ENCODE measurements around the gene NDUFA13. TPM values are rescaled to one million over a fixed set of nuclear protein-coding genes. Genes with fewer than 3 reads are reported as not detected.
A peak's percentile ranks its signal among the peaks of the same experiment; 100 is the strongest.

NDUFA13 gene
- total RNA-seq, 2 experiments from 2014 or later = 314 to 363 TPM

DNA sequence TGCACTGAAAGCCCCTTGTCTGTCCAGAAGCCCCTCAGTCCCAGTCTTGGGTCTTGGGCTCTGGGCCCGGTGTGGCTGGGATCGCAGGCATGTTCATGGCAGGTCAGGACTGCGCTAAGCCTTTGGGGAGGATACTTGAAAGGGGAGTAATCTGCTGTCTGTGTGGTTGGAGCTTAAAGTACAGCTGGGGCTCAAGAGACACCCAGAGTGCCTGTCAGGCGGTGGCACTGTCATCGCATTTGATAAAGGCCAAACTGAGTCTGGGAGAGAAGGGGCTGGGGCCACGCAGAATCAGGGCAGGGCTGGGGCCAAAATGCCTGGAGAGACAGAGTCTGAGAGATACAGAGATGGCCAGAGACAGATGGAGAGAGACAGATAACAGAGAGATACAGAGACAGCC lies 17.8 kb downstream of the NDUFA13 start:
- Mint-ChIP-seq H3K4me3 (no peak overlapping the region), H3K4me1 (peaks cover 24% of the 10 kb centered on the region), H3K9me3 (no peaks in the 10 kb centered on the region), H3K27ac (peak overlapping the region; percentile 20), H3K27me3 (peaks cover 12% of the 10 kb centered on the region), H3K36me3 (ENCODE audit: low read depth) (peaks cover 9% of the 10 kb centered on the region)
- CTCF ChIA-PET = interaction anchor here (2.7 to 3.1 kb wide), 2 partner anchors 21 to 127 kb away, joined by 9 to 19 read pairs; no protein-coding TSS in a partner anchor
- no peak for DNase-seq
- POLR2A ChIA-PET = no interaction called here

DNA sequence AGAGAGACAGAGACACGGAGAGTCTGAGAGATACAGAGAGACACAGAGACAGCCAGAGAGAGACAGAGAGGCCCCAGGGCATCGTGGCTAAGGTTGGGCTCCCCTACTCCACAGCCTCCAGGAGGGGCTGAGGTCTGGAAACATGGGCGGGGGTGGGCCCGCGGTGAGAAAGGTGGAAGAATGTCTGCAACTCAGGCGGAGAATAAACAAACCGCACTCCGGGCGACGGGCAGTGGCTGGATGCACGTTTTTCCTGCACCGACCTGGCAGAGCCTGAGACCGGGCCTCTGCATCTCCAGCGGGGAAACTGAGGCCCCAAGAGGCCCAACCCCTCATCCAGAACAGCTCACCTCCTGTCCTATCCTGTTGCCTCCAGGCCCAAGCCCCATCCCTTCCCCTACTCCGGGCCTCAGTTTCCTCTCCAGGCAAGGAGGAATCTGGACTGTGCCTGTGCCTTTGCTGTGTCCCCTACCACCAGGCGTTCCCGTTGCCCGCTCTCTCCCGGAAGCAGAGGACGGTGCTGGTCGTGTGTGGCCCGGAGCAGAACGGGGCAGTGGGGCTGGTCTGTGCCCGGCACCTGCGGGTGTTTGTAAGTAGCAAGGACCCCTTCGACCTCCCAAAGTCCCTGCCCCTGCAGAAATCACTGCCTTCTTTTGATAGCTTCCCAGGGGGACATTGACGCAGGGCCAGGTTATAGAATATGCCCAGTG lies 18.7 kb downstream of the NDUFA13 start:
- H3K4me1 Mint-ChIP-seq = peaks cover 27% of the 10 kb centered on the region
- peaks cover 7% of the 10 kb centered on the region for H3K36me3 Mint-ChIP-seq (ENCODE audit: low read depth)
- no peak overlapping the region for H3K4me3 Mint-ChIP-seq
- ChIA-PET POLR2A (no interaction called here), CTCF (interaction anchor here (1.4 kb wide), 1 partner anchor 109 kb away, joined by 4 read pairs; the partner anchor contains the start of gene GMIP)
- peaks cover 20% of the 10 kb centered on the region for H3K27me3 Mint-ChIP-seq
- no peaks in the 10 kb centered on the region for H3K9me3 Mint-ChIP-seq
- DNase-seq = no peak
- H3K27ac Mint-ChIP-seq = no peak overlapping the region

- Mint-ChIP-seq H3K27ac (no peak overlapping the region), H3K9me3 (no peaks in the 10 kb centered on the region), H3K4me1 (peaks cover 29% of the 10 kb centered on the region), H3K4me3 (no peak overlapping the region), H3K27me3 (peaks cover 21% of the 10 kb centered on the region), H3K36me3 (ENCODE audit: low read depth) (peaks cover 7% of the 10 kb centered on the region)
- ChIA-PET CTCF (interaction anchor here (1.4 kb wide), 1 partner anchor 108 kb away, joined by 4 read pairs; the partner anchor contains the start of gene GMIP), POLR2A (no interaction called here)
- no peak for DNase-seq
Measured at GRCh38 chr19:19535311-19536191, 19.5 kb downstream of the NDUFA13 start.

DNA sequence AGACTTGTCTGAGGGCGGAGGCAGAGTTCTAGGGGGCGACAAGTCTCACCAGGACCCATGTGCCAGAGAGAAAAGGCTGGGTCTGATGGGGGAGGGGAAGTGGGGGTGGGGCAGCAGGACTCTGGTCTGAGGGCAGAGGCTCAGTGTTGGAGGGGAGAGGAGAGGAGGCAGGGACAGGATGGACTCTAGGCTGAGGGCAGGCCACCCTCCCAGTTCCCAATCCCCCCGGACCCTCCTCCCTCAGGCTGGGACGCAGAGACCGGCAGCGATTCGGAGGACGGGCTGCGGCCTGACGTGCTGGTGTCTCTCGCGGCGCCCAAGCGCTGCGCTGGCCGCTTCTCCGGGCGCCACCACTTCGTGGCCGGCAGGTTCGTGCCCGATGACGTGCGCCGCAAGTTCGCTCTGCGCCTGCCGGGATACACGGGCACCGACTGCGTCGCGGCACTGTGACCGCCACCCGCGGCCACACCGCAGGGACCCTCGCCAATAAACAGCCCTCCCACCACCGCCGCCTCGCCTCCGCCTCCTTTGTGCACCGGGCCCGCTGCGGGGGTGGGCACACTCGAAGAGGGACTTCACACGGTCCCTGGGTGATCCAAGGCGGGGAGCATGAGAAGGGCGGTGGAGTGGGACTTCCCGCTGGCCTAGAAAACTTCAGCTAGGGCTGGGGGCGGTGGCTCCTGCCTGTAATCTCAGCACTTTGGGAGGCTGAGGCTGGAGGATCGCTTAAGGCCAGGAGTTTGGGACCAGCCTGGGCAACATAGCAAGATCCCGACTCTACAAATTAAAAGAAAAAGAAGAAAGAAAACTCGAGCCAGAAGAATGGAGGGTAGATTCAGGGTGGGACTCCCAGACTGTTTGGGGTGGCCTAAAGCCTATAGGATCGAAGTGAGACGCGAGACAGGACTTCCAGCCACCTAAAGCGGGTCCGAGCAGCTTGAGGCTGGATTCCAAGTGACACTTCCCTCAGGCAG lies 21.3 kb downstream of the NDUFA13 start:
- Mint-ChIP-seq H3K4me3 (no peak overlapping the region), H3K27me3 (peaks cover 24% of the 10 kb centered on the region), H3K9me3 (no peaks in the 10 kb centered on the region), H3K27ac (peak overlapping the region; percentile 31), H3K36me3 (ENCODE audit: low read depth) (peaks cover 4% of the 10 kb centered on the region), H3K4me1 (peaks cover 37% of the 10 kb centered on the region)
- ChIA-PET CTCF (interaction anchor here (0.6 kb wide), 1 partner anchor 152 kb away, joined by 3 read pairs; no protein-coding TSS in a partner anchor), POLR2A (no interaction called here)
- no peak for DNase-seq

- no peak for DNase-seq
- ChIA-PET POLR2A (no interaction called here), CTCF (interaction anchor here (0.6 to 1.1 kb wide), 3 partner anchors 9 to 153 kb away, joined by 3 read pairs; no protein-coding TSS in a partner anchor)
- peaks cover 24% of the 10 kb centered on the region for H3K27me3 Mint-ChIP-seq
- H3K9me3 Mint-ChIP-seq = no peaks in the 10 kb centered on the region
- peaks cover 37% of the 10 kb centered on the region for H3K4me1 Mint-ChIP-seq
- no peak within 1 kb of the TSS for H3K4me3 Mint-ChIP-seq
- peaks cover 4% of the 10 kb centered on the region for H3K36me3 Mint-ChIP-seq (ENCODE audit: low read depth)
- H3K27ac Mint-ChIP-seq = peak within 1 kb of the TSS; percentile 31
Measured at GRCh38 chr19:19538061-19538784, 22.2 kb downstream of the NDUFA13 start, which contains the start of gene CILP2. Gene CILP2 (plus strand): TSS chr19:19538265. CDS start chr19:19538350, 85 bp downstream.

- Mint-ChIP-seq H3K27me3 (peaks cover 24% of the 10 kb centered on the region), H3K4me3 (no peak overlapping the region), H3K4me1 (peaks cover 34% of the 10 kb centered on the region), H3K9me3 (no peaks in the 10 kb centered on the region), H3K36me3 (ENCODE audit: low read depth) (peaks cover 4% of the 10 kb centered on the region), H3K27ac (no peak overlapping the region)
- POLR2A ChIA-PET = no interaction called here
- DNase-seq = no peak
- CTCF ChIA-PET = interaction anchor here (0.6 to 1.1 kb wide), 3 partner anchors 9 to 41 kb away, joined by 3 to 5 read pairs (median 3); no protein-coding TSS in a partner anchor
Measured at GRCh38 chr19:19538785-19539166, 22.8 kb downstream of the NDUFA13 start.

- H3K4me1 Mint-ChIP-seq = peaks cover 31% of the 10 kb centered on the region
- DNase-seq = no peak
- ChIA-PET POLR2A (no interaction called here), CTCF (interaction anchor here (0.7 kb wide), 1 partner anchor 74 kb away, joined by 3 read pairs; no protein-coding TSS in a partner anchor)
- no peaks in the 10 kb centered on the region for H3K9me3 Mint-ChIP-seq
- no peak overlapping the region for H3K4me3 Mint-ChIP-seq
- H3K27ac Mint-ChIP-seq = no peak overlapping the region
- peaks cover 24% of the 10 kb centered on the region for H3K27me3 Mint-ChIP-seq
- H3K36me3 Mint-ChIP-seq (ENCODE audit: low read depth) = peaks cover 1% of the 10 kb centered on the region
Measured at GRCh38 chr19:19539698-19540063, 23.7 kb downstream of the NDUFA13 start.

DNA sequence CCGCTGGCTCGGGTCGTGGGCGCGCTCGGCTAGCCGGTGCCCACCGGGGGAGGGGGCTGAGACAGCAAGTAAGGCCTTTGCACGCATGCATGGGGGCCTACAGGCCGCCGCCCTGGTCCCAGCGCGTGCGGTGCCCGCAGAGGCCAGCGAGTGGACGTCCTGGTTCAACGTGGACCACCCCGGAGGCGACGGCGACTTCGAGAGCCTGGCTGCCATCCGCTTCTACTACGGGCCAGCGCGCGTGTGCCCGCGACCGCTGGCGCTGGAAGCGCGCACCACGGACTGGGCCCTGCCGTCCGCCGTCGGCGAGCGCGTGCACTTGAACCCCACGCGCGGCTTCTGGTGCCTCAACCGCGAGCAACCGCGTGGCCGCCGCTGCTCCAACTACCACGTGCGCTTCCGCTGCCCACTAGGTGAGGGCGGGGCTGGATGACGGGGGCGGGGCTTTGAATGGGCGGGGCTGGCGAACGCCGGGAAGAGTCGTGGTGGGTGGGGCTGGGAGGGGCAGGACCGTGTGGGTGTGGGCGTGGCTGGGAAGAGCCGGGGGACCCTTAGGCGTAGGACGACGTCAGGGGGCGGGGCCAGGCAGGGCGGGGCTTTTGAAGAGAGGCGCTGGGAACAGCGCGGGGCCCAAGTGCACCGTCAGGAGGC lies 24.2 kb downstream of the NDUFA13 start:
- H3K36me3 Mint-ChIP-seq (ENCODE audit: low read depth) = peaks cover 1% of the 10 kb centered on the region
- H3K27ac Mint-ChIP-seq = no peak overlapping the region
- H3K4me1 Mint-ChIP-seq = peaks cover 31% of the 10 kb centered on the region
- ChIA-PET CTCF (interaction anchor here (1.5 to 1.6 kb wide), 2 partner anchors 8 to 11 kb away, joined by 5 to 11 read pairs; no protein-coding TSS in a partner anchor), POLR2A (no interaction called here)
- peaks cover 24% of the 10 kb centered on the region for H3K27me3 Mint-ChIP-seq
- DNase-seq = peak; percentile 58
- peak overlapping the region; percentile 32 for H3K4me3 Mint-ChIP-seq
- H3K9me3 Mint-ChIP-seq = no peaks in the 10 kb centered on the region

DNA sequence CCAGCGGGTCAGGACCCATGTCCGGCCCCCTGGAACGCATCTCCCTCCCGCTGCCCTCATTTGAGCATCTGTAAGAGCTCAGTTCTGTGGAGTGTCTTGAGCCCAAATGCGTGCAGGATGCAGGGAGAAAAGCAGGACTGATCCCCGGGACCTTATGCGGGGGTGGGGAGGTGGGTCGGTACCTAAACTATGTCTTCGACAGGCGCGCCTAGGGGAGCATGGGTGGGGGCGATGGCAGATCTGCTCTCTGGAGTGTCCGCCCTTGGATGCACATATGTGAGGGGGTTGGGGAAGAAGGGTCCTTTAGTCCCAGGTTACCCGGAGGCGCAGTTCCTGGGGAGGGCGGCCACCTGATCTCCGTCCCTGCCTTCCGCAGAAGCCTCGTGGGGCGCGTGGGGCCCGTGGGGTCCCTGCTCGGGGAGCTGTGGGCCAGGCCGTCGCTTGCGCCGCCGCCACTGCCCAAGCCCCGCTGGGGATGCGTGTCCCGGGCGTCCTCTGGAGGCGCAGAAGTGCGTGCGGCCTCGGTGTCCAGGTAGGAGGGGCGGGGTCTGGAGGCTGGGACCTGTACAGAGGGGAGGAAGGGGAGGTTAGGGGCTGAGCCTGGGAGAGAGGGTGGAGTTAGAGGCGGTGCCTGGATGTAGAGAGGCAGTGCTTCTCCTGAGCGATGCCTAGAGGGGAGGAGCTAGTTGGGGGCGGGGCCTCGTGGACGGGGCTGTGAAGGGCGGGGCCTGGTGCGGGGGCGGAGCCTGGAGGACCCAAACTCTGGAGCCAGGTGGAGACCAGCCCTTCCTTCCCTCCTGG lies 24.9 kb downstream of the NDUFA13 start:
- POLR2A ChIA-PET = no interaction called here
- H3K27ac Mint-ChIP-seq = no peak overlapping the region
- peak; percentile 73 for DNase-seq
- CTCF ChIA-PET = interaction anchor here (1.5 to 1.6 kb wide), 2 partner anchors 9 to 10 kb away, joined by 5 to 11 read pairs; no protein-coding TSS in a partner anchor
- H3K36me3 Mint-ChIP-seq (ENCODE audit: low read depth) = peaks cover 1% of the 10 kb centered on the region
- H3K27me3 Mint-ChIP-seq = peaks cover 24% of the 10 kb centered on the region
- no peaks in the 10 kb centered on the region for H3K9me3 Mint-ChIP-seq
- peak overlapping the region; percentile 32 for H3K4me3 Mint-ChIP-seq
- peaks cover 31% of the 10 kb centered on the region for H3K4me1 Mint-ChIP-seq

DNA sequence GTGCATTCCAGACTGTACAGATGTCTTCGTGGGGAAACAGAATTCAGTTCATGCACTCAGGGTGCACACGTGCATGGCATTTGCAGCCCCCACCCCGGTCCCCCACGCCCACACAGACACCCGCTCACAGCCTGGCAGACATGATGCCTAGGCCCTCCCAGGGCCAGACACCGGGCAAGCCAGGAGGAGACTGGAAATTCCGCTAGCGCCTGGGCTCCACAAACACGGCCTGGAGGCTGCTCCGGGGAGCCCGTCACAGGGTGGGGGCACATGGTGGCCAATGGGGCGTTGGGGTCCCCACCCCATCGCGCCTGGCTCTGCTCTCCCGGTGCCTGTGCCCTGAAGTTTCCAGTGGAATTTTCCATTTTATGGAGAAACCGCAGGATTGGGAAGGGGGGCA lies 25.6 kb downstream of the NDUFA13 start:
- peaks cover 24% of the 10 kb centered on the region for H3K27me3 Mint-ChIP-seq
- H3K4me3 Mint-ChIP-seq = no peak overlapping the region
- peaks cover 31% of the 10 kb centered on the region for H3K4me1 Mint-ChIP-seq
- no peak for DNase-seq
- H3K36me3 Mint-ChIP-seq (ENCODE audit: low read depth) = peaks cover 1% of the 10 kb centered on the region
- POLR2A ChIA-PET = no interaction called here
- CTCF ChIA-PET = interaction anchor here (1.5 to 1.6 kb wide), 2 partner anchors 9 kb away, joined by 5 to 11 read pairs; no protein-coding TSS in a partner anchor
- H3K27ac Mint-ChIP-seq = no peak overlapping the region
- H3K9me3 Mint-ChIP-seq = no peaks in the 10 kb centered on the region

Data from activated CD4-positive, alpha-beta T cell treated with anti-CD3 and anti-CD28 coated beads, Interleukin-2, amount 10 ng/mL, durations not matched to agents 7 days and 5 days (primary cell).